Measurements from ENCODE around the gene PROSER2. TPM values are rescaled to one million over a fixed set of nuclear protein-coding genes. Genes with fewer than 3 reads are reported as not detected.

Gene PROSER2
- total RNA-seq, 1 experiment from 2014 or later, result 4.1 TPM

- Histone ChIP-seq H3K4me3 (ENCODE audit: low read depth in 2 of 2, low read length in 2 of 2) (no peak overlapping the region), H3K36me3 (ENCODE audit: control insufficient read depth, insufficient read depth, low read length) (no peaks in the 10 kb centered on the region), H3K27ac (ENCODE audit: low read length) (no peak overlapping the region), H3K4me1 (ENCODE audit: control insufficient read depth, insufficient read depth, low read length) (no peaks in the 10 kb centered on the region), H3K9me3 (ENCODE audit: control insufficient read depth, insufficient read depth, low read depth, low read length) (no peaks in the 10 kb centered on the region), H3K27me3 (ENCODE audit: control insufficient read depth, insufficient read depth, low read length) (no peaks in the 10 kb centered on the region)
- no TSS peak for BruUV-seq (replicated peaks)
- ChIA-PET CTCF (interaction anchor here (0.7 kb wide), 1 partner anchor 69 kb away, joined by 3 read pairs; no protein-coding TSS in a partner anchor), POLR2A (no interaction called here)
- no peak for ATAC-seq
- in situ Hi-C loops (cut with HindIII; ENCODE audit: low pct_unique_long_range_greater_than_20kb, low sequenced_read_pairs) (no loop called here), intact Hi-C loops (cut with micrococcal nuclease; ENCODE audit: unreplicated experiment) (loop anchor here (10.0 kb wide), 1 partner anchor 204 kb away; no protein-coding TSS in a partner anchor)
- TF ChIP-seq POLR2AphosphoS5 (IDR thresholded peaks at IDR 0.05; ENCODE audit: low read depth, low read length), result no peak
- TF ChIP-seq REST (IDR thresholded peaks at IDR 0.05; ENCODE audit: insufficient read depth in 1 of 2, low read depth in 2 of 2, low read length in 1 of 2), result no peak
- no peak for TF ChIP-seq CTCF (IDR thresholded peaks at IDR 0.05)
- no peak for TF ChIP-seq SIN3A (IDR thresholded peaks at IDR 0.05; ENCODE audit: borderline replicate concordance, insufficient read depth, low read depth, low read length)
- no peak for TF ChIP-seq TCF7L2 (IDR thresholded peaks at IDR 0.05; ENCODE audit: low read depth, low read length)
- DNase-seq (ENCODE audit: low read depth, low spot score), result no peak
These were observed 42.0 kb upstream of the PROSER2 start for GRCh38 chr10:11781114-11781513.

- ATAC-seq, result peak; percentile 64
- no peaks in the 10 kb centered on the region for H3K9me3 ChIP-seq (ENCODE audit: control insufficient read depth, insufficient read depth, low read depth, low read length)
- H3K4me1 ChIP-seq (ENCODE audit: control insufficient read depth, insufficient read depth, low read length), result no peaks in the 10 kb centered on the region
- POLR2A ChIA-PET, result no interaction called here
- H3K27ac ChIP-seq (ENCODE audit: low read length), result no peak overlapping the region
- intact Hi-C loops (cut with micrococcal nuclease; ENCODE audit: unreplicated experiment), result loop anchor here (10.0 kb wide), 1 partner anchor 202 kb away; no protein-coding TSS in a partner anchor
- peak; percentile 71 for TF ChIP-seq CTCF (IDR thresholded peaks at IDR 0.05)
- TF ChIP-seq TCF7L2 (IDR thresholded peaks at IDR 0.05; ENCODE audit: low read depth, low read length), result no peak
- CTCF ChIA-PET, result interaction anchor here (0.6 to 1.1 kb wide), 5 partner anchors 14 to 204 kb away, joined by 3 to 6 read pairs (median 3); no protein-coding TSS in a partner anchor
- H3K36me3 ChIP-seq (ENCODE audit: control insufficient read depth, insufficient read depth, low read length), result no peaks in the 10 kb centered on the region
- H3K27me3 ChIP-seq (ENCODE audit: control insufficient read depth, insufficient read depth, low read length), result no peaks in the 10 kb centered on the region
- in situ Hi-C loops (cut with HindIII; ENCODE audit: low pct_unique_long_range_greater_than_20kb, low sequenced_read_pairs), result no loop called here
- no TSS peak for BruUV-seq (replicated peaks)
- DNase-seq (ENCODE audit: low read depth, low spot score), result peak; percentile 24
- H3K4me3 ChIP-seq (ENCODE audit: low read depth in 2 of 2, low read length in 2 of 2), result no peak overlapping the region
These were observed 40.2 kb upstream of the PROSER2 start for GRCh38 chr10:11782793-11783557.

Measured in Panc1 (cell line).